Neural cell (in vitro differentiated cells): ENCODE measurements around the gene COL8A1. TPM values are rescaled to one million over a fixed set of nuclear protein-coding genes. Genes with fewer than 3 reads are reported as not detected.

Source experiments
- H2AFZ ChIP-seq: fragments of 200-600, 300-800 bp; sonication (generic), shearing (Covaris generic); 2 replicates; pipeline ENCODE4 v1.6.0; 2014; ENCODE audit warnings: low read depth, mild to moderate bottlenecking, antibody characterized with exemption, low read length, moderate library complexity
- H3F3A ChIP-seq: fragments of 200-600 bp; shearing (Covaris generic); 2 replicates; pipeline ENCODE4 v1.6.1; 2016; ENCODE audit warnings: mild to moderate bottlenecking, moderate library complexity, mixed read lengths, antibody characterized with exemption, low read length; ENCODE audit not compliant: insufficient read depth, poor library complexity, severe bottlenecking
- H3K27ac ChIP-seq: fragments of 200-600, 300-800 bp; sonication (generic), shearing (Covaris generic); 2 replicates; pipeline ENCODE4 v1.5.1; 2014; ENCODE audit warnings: mild to moderate bottlenecking, low read length, moderate library complexity
- H3K27me3 ChIP-seq: fragments of 300-800, 200-600 bp; sonication (generic), shearing (Covaris generic); 2 replicates; pipeline ENCODE4 v1.6.0; 2014; ENCODE audit warnings: mild to moderate bottlenecking, low read depth, low read length, moderate library complexity; ENCODE audit not compliant: insufficient read depth
- H3K36me3 ChIP-seq: fragments of 300-800, 200-600 bp; sonication (generic), shearing (Covaris generic); 2 replicates; pipeline ENCODE4 v1.5.1; 2014; ENCODE audit warnings: mild to moderate bottlenecking, antibody characterized with exemption, low read length, moderate library complexity; ENCODE audit not compliant: insufficient read depth
- H3K4me2 ChIP-seq: fragments of 300-800, 200-600 bp; sonication (generic), shearing (Covaris generic); 2 replicates; pipeline ENCODE4 v1.6.0; 2014; ENCODE audit warnings: mild to moderate bottlenecking, low read length
- H3K4me3 ChIP-seq: fragments of 300-800, 200-600 bp; sonication (generic), shearing (Covaris generic); 2 replicates; pipeline ENCODE4 v1.5.1; 2014; ENCODE audit warnings: mild to moderate bottlenecking, low read length, moderate library complexity
- H3K79me2 ChIP-seq: fragments of 200-600 bp; shearing (Covaris generic); replicated peaks from 2 replicates; pipeline ENCODE4 v1.6.0; 2014; ENCODE audit warnings: mild to moderate bottlenecking, low read length, moderate library complexity; ENCODE audit not compliant: insufficient read depth
- H3K9ac ChIP-seq: fragments of 300-800, 200-600 bp; sonication (generic), shearing (Covaris generic); 2 replicates; pipeline ENCODE4 v1.6.1; 2016; ENCODE audit warnings: mild to moderate bottlenecking, low read length, mixed read lengths
- H3K9me2 ChIP-seq: fragments of 200-600 bp; shearing (Covaris generic); 2 replicates; pipeline ENCODE4 v1.6.1; 2016; ENCODE audit warnings: mild to moderate bottlenecking, low read length, mixed read lengths; ENCODE audit not compliant: insufficient read depth
- H3K9me3 ChIP-seq: fragments of 200-600, 300-800 bp; sonication (generic), shearing (Covaris generic); 2 replicates; pipeline ENCODE4 v1.6.1; 2016; ENCODE audit warnings: mild to moderate bottlenecking, mixed run types, low read length, moderate library complexity, mixed read lengths
- H4K20me1 ChIP-seq: fragments of 200-600 bp; shearing (Covaris generic); 2 replicates; pipeline ENCODE4 v1.6.1; 2016; ENCODE audit warnings: mild to moderate bottlenecking, mixed run types; ENCODE audit not compliant: insufficient read depth
- EP300 ChIP-seq: fragments of 450-650 bp; conservative IDR thresholded peaks from 2 replicates; pipeline ENCODE4 v1.6.1; 2014; ENCODE audit warnings: antibody characterized with exemption, mild to moderate bottlenecking, moderate library complexity; ENCODE audit not compliant: poor library complexity, severe bottlenecking
- EZH2 ChIP-seq: fragments of 200-600, 300-800 bp; shearing (Covaris generic), sonication (generic); IDR thresholded peaks from 2 replicates; pipeline ENCODE4 v1.6.1; 2014; ENCODE audit warnings: antibody characterized with exemption, low read length, borderline replicate concordance, mild to moderate bottlenecking; ENCODE audit not compliant: insufficient read depth, poor library complexity, severe bottlenecking
- MXI1 ChIP-seq: fragments of 450-650 bp; conservative IDR thresholded peaks from 2 replicates; pipeline ENCODE4 v1.6.1; 2014; ENCODE audit warnings: antibody characterized with exemption, mild to moderate bottlenecking; ENCODE audit not compliant: poor library complexity, severe bottlenecking
- POLR2AphosphoS5 ChIP-seq: IDR thresholded peaks from 2 replicates; pipeline ENCODE4 v1.6.1; 2012
- RAD21 ChIP-seq: fragments of 450-650 bp; conservative IDR thresholded peaks from 2 replicates; pipeline ENCODE4 v1.6.1; 2014; ENCODE audit warnings: antibody characterized with exemption, mild to moderate bottlenecking, moderate library complexity
- SMC3 ChIP-seq: fragments of 450-650 bp; conservative IDR thresholded peaks from 2 replicates; pipeline ENCODE4 v1.6.1; 2014; ENCODE audit warnings: antibody characterized with exemption, mild to moderate bottlenecking, moderate library complexity; ENCODE audit not compliant: poor library complexity
- TAF1 ChIP-seq: IDR thresholded peaks from 2 replicates; pipeline ENCODE4 v1.6.1; 2012; ENCODE audit warnings: low read depth
- polyA plus RNA-seq: library from polyadenylated mRNA; depleted of rRNA; stranded (reverse); fragments of >200 nt; gene quantifications from 2 replicates; pipeline ENCODE4 v1.2.3, GENCODE V29; 2014
- TF ChIP-seq, protein P1 (sequence below): fragments of 450-650 bp; IDR thresholded peaks from 2 replicates; pipeline ENCODE4 v1.5.1; 2014; ENCODE audit warnings: antibody characterized with exemption, mild to moderate bottlenecking, moderate library complexity; ENCODE audit not compliant: poor library complexity, severe bottlenecking
- TF ChIP-seq, protein P2 (sequence below): IDR thresholded peaks from 2 replicates; pipeline ENCODE4 v1.6.1; 2012; ENCODE audit warnings: borderline replicate concordance

The COL8A1 gene
- polyA plus RNA-seq, 1 donor from 2014 or later, result 0.04 TPM

DNA sequence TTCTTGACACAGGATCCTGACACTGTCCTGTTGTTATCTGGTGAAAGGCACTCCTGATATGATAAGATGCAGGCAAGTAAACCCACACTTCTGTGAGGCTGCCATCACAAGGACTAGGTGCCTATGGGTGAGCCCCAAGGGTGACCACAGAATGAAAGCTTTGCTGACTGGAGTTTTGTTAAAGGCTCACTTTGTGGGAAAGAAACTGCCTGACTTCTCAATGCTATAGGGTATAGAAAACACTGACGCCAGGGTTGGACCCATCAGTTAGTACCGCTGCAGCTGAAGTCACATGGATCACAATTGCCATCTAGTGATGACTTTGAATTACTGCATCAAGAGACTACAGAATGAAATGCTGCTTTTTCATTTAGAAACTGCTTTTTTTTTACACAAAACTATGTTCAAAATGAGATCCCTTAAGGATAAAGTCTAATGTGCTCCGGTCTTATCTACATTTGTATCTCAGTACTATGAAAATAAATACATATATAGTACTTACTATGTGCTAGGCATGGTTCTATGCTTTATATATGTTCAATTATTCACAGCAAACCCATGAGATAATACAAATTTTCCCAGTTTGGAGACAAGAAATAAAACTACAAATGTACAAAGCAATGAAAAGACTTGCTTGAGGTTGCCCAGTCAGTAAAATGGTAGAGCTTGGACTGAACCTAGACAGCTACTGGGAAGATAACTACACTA lies 115.0 kb downstream of the COL8A1 start:
- Histone ChIP-seq H3K9ac (no peak overlapping the region), H3K9me2 (no peaks in the 10 kb centered on the region), H3K79me2 (no peaks in the 10 kb centered on the region), H3K36me3 (no peaks in the 10 kb centered on the region), H3K27me3 (no peaks in the 10 kb centered on the region), H3F3A (no peaks in the 10 kb centered on the region), H3K4me2 (no peak overlapping the region), H3K27ac (no peak overlapping the region), H2AFZ (no peak overlapping the region), H3K4me3 (no peak overlapping the region), H3K9me3 (no peaks in the 10 kb centered on the region), H4K20me1 (no peaks in the 10 kb centered on the region)
- TF ChIP-seq RAD21 (peak; percentile 96), SMC3 (peak; percentile 95), POLR2AphosphoS5 (no peak)
- TF ChIP-seq, protein P1, sequence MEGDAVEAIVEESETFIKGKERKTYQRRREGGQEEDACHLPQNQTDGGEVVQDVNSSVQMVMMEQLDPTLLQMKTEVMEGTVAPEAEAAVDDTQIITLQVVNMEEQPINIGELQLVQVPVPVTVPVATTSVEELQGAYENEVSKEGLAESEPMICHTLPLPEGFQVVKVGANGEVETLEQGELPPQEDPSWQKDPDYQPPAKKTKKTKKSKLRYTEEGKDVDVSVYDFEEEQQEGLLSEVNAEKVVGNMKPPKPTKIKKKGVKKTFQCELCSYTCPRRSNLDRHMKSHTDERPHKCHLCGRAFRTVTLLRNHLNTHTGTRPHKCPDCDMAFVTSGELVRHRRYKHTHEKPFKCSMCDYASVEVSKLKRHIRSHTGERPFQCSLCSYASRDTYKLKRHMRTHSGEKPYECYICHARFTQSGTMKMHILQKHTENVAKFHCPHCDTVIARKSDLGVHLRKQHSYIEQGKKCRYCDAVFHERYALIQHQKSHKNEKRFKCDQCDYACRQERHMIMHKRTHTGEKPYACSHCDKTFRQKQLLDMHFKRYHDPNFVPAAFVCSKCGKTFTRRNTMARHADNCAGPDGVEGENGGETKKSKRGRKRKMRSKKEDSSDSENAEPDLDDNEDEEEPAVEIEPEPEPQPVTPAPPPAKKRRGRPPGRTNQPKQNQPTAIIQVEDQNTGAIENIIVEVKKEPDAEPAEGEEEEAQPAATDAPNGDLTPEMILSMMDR, result peak; percentile 95

DNA sequence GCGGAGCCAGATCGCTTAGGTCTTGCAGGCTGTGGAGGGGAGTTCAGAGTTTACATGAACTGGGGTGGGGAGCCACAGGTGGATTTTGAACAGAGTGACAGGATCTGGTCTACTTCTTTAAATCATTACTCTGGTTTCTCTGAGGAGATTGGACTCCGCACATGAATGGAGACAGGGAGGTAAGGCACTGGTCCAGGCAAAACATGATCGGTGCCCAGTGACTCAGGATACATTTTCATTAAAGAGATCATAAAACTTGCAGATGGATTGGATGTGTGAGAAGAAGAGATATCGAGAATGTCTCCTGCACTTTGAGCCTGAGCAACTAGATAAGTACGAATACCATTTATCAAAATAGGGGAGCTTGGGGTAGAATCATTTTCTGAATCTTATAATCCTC lies 117.4 kb downstream of the COL8A1 start:
- TF ChIP-seq RAD21, result no peak
- TF ChIP-seq, protein P2, sequence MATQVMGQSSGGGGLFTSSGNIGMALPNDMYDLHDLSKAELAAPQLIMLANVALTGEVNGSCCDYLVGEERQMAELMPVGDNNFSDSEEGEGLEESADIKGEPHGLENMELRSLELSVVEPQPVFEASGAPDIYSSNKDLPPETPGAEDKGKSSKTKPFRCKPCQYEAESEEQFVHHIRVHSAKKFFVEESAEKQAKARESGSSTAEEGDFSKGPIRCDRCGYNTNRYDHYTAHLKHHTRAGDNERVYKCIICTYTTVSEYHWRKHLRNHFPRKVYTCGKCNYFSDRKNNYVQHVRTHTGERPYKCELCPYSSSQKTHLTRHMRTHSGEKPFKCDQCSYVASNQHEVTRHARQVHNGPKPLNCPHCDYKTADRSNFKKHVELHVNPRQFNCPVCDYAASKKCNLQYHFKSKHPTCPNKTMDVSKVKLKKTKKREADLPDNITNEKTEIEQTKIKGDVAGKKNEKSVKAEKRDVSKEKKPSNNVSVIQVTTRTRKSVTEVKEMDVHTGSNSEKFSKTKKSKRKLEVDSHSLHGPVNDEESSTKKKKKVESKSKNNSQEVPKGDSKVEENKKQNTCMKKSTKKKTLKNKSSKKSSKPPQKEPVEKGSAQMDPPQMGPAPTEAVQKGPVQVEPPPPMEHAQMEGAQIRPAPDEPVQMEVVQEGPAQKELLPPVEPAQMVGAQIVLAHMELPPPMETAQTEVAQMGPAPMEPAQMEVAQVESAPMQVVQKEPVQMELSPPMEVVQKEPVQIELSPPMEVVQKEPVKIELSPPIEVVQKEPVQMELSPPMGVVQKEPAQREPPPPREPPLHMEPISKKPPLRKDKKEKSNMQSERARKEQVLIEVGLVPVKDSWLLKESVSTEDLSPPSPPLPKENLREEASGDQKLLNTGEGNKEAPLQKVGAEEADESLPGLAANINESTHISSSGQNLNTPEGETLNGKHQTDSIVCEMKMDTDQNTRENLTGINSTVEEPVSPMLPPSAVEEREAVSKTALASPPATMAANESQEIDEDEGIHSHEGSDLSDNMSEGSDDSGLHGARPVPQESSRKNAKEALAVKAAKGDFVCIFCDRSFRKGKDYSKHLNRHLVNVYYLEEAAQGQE, result no peak
- TF ChIP-seq EZH2, result no peak
- TF ChIP-seq, protein P1, result no peak
- TF ChIP-seq TAF1, result no peak
- TF ChIP-seq MXI1, result no peak
- TF ChIP-seq POLR2AphosphoS5, result no peak
- no peak for TF ChIP-seq EP300
- no peak for TF ChIP-seq SMC3
- no peak overlapping the region for H3K4me3 ChIP-seq
- no peaks in the 10 kb centered on the region for H3F3A ChIP-seq
- H4K20me1 ChIP-seq, result no peaks in the 10 kb centered on the region
- no peak overlapping the region for H3K27ac ChIP-seq
- H3K9me3 ChIP-seq, result no peaks in the 10 kb centered on the region
- H2AFZ ChIP-seq, result no peak overlapping the region
- no peak overlapping the region for H3K4me2 ChIP-seq
- no peaks in the 10 kb centered on the region for H3K9me2 ChIP-seq
- H3K36me3 ChIP-seq, result no peaks in the 10 kb centered on the region
- H3K9ac ChIP-seq, result no peak overlapping the region
- no peaks in the 10 kb centered on the region for H3K79me2 ChIP-seq
- H3K27me3 ChIP-seq, result no peaks in the 10 kb centered on the region
